ENCODE results near the gene HECA.
"Not testable (repeated sequence)": the region's sequence is repeated elsewhere in the genome, so short reads cannot be mapped to it uniquely, and the experiment has no call there.

The HECA gene

GRCh38 chr6:139165324-139165723 lies 30.4 kb downstream of the HECA start:
- no peak for DNase-seq

GRCh38 chr6:139166238-139166955 lies 31.5 kb downstream of the HECA start:
- no peak for DNase-seq

GRCh38 chr6:139166956-139167313 lies 32.1 kb downstream of the HECA start:
- no peak for DNase-seq

- no peak for DNase-seq
Measured at GRCh38 chr6:139172151-139172550, 37.3 kb downstream of the HECA start.

- DNase-seq, result no peak
Measured at GRCh38 chr6:139172567-139172966, 37.7 kb downstream of the HECA start.

- DNase-seq, result no peak
Measured at GRCh38 chr6:139173172-139173571, 38.3 kb downstream of the HECA start.

- no peak for DNase-seq
Measured at GRCh38 chr6:139173822-139174221, 38.9 kb downstream of the HECA start.

GRCh38 chr6:139174961-139175360 lies 40.1 kb downstream of the HECA start:
- no peak for DNase-seq

- no peak for DNase-seq
Measured at GRCh38 chr6:139175389-139175948, 40.6 kb downstream of the HECA start.

- no peak for DNase-seq
Measured at GRCh38 chr6:139181236-139181635, 46.4 kb downstream of the HECA start.

- DNase-seq, result no peak
Measured at GRCh38 chr6:139184047-139184446, 49.2 kb downstream of the HECA start.

- DNase-seq, result no peak
Measured at GRCh38 chr6:139184459-139184858, 49.6 kb downstream of the HECA start.

- no peak for DNase-seq
Measured at GRCh38 chr6:139186242-139186641, 51.4 kb downstream of the HECA start.

GRCh38 chr6:139186692-139187091 lies 51.8 kb downstream of the HECA start:
- DNase-seq, result no peak

GRCh38 chr6:139187489-139187888 lies 52.6 kb downstream of the HECA start:
- DNase-seq, result no peak

GRCh38 chr6:139189665-139190064 lies 54.8 kb downstream of the HECA start:
- no peak for DNase-seq

- DNase-seq, result no peak
Measured at GRCh38 chr6:139194740-139195139, 59.9 kb downstream of the HECA start.

- DNase-seq, result no peak
Measured at GRCh38 chr6:139198529-139199288, 63.8 kb downstream of the HECA start.

GRCh38 chr6:139201378-139201777 lies 66.5 kb downstream of the HECA start:
- no peak for DNase-seq

GRCh38 chr6:139204978-139205377 lies 70.1 kb downstream of the HECA start:
- no peak for DNase-seq

- no peak for DNase-seq
Measured at GRCh38 chr6:139205843-139206242, 71.0 kb downstream of the HECA start.

- not testable (repeated sequence) for DNase-seq
Measured at GRCh38 chr6:139210766-139211165, 75.9 kb downstream of the HECA start.

- not testable (repeated sequence) for DNase-seq
Measured at GRCh38 chr6:139212460-139212859, 77.6 kb downstream of the HECA start.

- DNase-seq, result peak; percentile 88
Measured at GRCh38 chr6:139219271-139219729, 84.4 kb downstream of the HECA start.

Measured in NCI-H1105 (cell line).